Measurements from ENCODE around the gene SUFU. TPM values are rescaled to one million over a fixed set of nuclear protein-coding genes. Genes with fewer than 3 reads are reported as not detected.

The SUFU gene
- total and polyA plus RNA-seq, 2 of the 8 experiments (the other 6 are each of a cell fraction or from before 2014, with no cell fraction given) = 7.0 to 10.8 TPM

DNA sequence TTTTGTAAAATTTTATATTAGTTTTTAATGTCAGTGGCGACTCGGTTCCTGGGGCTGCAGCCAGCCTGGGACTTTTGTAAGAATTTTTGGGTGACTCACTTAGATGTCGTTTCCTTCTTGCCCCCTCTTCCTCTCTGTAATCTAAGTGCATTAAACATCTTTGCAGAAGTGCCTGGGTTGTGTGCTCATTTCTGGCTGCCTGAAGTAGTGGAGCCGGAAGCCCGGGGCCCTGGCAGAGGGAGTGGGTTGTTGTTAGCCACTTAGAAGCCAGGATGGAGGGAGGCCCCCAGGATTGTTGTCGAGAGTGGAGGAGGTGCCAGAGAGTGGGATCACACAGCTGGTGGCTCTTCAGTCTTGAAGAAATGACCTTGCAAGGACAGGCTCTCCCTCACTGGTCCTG lies 129.5 kb downstream of the SUFU start (continued):
- TF ChIP-seq CHD7 (IDR thresholded peaks at IDR 0.05; ENCODE audit: insufficient replicate concordance, low read length) (no peak), SP2 (IDR thresholded peaks at IDR 0.05; ENCODE audit: low read length) (no peak), JUN (IDR thresholded peaks at IDR 0.05; ENCODE audit: low read depth, low read length) (no peak), BACH1 (IDR thresholded peaks at IDR 0.05; ENCODE audit: low read length) (no peak), E2F6 (IDR thresholded peaks at IDR 0.05) (no peak), YY1 (IDR thresholded peaks at IDR 0.05; ENCODE audit: low read depth, low read length) (no peak), KDM1A (IDR thresholded peaks at IDR 0.05; ENCODE audit: borderline replicate concordance, low read length) (no peak), TBP (IDR thresholded peaks at IDR 0.05; ENCODE audit: low read depth, low read length) (no peak), TAF7 (optimal IDR thresholded peaks at IDR 0.05; ENCODE audit: borderline replicate concordance, low read depth, low read length) (no peak), GTF2F1 (IDR thresholded peaks at IDR 0.05; ENCODE audit: borderline replicate concordance, low read depth, low read length) (no peak), CHD1 (IDR thresholded peaks at IDR 0.05; ENCODE audit: low read depth, low read length) (no peak), GABPA (IDR thresholded peaks at IDR 0.05; ENCODE audit: borderline replicate concordance, insufficient read depth, low read length) (no peak)

All from H1 (cell line).